Raji (cell line): ENCODE data around the gene PLOD1.

Source experiments
- POLR2A ChIP-seq: IDR thresholded peaks from 2 replicates; pipeline ENCODE4 v1.6.1; 2011; ENCODE audit warnings: low read depth, low read length, control low read depth; ENCODE audit not compliant: insufficient read depth

The PLOD1 gene

DNA sequence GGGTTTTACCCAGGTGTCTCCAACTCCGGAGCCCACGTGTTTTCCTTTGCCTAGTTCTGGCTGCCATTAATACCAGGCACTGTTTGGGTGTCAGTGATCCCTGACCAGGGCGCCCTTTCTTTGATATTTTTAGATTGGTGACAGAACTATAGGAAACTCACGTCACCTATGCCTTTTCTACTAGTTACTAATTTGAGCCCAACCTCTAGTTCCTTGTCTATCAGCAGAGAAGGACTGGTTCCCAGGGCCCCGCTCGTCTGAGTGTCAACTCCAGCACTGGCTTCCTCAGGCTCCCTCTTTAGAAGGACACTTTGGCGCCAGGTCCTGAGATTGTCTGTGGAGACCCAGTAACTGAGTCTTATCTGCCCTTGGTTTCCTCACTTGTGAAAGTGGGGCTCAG is 55.2 kb downstream of the PLOD1 start:
- no peak for TF ChIP-seq POLR2A

DNA sequence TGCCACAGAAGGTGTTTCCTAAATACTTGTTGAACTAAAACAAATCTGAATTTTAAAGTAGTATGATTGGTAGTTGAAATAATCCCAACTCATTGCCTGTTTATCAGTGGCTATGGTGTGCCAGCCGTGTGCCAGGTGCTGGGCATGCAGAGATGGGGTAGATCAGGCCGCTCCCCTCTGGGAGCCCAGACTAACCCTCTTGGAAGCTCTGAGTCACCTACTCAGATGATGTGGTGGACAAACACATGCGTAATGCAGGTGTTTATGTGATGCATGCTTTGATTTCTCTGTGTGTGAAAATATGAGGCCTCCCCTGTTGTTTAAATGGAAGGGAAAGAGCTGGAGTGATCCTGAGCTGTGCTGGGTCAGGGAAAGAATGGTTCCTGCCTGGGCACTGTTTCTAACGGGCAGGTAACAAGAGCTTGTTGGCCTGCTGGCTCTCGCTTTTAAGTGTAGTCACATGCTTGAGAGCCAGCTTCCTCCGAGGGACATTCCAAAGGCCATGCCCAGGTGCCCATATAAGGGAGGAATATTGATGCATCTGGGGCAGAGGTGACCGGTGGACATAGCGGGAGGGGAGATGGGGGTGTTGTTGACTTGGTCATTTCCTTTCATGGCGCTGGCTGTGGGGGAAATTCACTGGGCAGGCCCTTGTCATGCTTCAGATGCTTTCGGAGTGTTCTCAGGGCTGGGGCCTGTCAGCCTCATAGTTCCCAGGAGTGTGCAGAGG is 56.0 kb downstream of the PLOD1 start:
- no peak for TF ChIP-seq POLR2A

DNA sequence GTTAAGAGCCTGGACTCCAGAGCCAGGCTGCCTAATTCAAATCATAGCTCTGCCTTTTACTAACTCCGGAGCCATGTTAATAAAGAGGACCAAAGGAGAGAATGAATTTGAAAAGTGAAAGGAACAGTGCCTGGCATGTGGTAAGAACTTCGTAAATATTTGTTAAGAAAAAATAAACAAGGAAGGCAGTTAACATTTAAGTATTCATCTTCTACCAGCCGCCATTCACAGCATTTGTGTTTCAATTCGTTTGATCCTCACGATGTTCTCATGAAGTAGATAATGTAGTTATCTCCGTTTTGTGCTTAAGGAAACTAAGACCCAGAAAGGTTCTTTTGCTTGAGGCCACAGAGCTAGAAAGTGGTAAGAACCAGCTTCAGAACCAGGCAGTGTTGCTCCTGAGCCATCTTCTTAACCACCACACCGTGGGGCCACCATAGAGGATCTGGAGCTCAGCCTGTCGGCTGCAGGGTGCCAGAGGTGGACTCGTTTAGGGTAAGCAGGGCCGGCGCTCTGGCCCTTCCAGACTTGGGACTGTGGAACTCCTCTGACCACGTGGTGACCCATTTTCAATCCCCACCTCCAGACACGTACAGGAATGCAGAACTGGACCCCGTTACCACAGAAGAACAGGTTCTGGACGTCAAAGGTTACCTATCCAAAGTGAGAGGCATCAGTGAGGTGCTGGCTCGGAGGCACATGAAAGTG is 57.6 kb downstream of the PLOD1 start:
- TF ChIP-seq POLR2A: no peak

DNA sequence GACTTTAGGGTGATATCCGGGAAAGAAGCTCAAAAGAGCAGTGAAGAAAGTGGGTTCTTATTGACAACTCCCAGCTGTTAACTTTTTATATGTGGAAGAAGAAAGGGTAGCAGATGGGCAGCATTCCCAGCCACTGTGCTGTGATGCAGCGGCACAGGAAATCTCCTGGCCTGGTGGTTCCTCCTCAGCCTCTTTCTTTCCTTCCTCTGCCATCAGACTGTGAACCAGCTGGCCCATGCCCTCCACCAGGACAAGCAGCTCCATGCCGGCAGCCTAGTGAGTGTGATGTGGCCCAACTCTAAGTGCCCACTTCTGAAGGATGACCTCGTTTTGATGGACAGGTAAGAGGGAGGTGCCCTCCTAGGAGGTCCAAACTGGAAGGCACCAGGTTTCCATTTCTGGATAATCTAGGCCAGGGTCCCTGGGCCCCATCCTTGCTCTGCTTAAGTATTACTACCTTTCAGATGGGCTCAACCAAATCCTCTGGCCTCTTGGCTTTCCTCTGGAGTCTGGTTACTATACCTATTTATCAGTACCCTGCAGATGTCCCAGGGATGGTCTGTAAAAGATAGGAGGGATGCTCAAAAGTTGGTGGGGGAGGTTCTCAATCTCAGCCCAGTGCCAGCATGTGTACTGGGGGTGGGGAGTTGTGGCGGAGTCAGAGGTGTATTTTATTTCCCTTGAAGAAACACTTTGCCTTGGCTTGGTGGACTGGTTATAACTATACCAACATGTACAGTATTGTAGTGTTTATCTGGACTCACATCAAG is 62.7 kb downstream of the PLOD1 start:
- no peak for TF ChIP-seq POLR2A

DNA sequence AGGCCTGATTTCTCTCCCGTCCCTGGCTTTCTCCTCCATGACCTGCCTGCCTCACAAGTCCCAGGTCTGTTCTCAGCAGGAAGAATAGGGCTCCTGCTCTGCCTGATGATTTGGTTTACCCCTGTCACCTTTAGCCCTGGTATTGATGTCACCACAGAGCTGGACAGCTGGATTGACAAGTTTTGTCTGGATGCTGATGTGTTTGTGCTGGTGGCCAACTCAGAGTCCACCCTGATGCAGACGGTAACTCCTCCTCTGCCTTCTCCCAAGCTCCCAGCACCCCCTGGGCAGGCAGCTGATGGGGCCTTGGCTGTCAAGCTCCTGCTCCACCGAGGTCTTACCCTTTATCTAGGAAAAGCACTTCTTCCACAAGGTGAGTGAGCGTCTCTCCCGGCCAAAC is 64.1 kb downstream of the PLOD1 start:
- TF ChIP-seq POLR2A: no peak

DNA sequence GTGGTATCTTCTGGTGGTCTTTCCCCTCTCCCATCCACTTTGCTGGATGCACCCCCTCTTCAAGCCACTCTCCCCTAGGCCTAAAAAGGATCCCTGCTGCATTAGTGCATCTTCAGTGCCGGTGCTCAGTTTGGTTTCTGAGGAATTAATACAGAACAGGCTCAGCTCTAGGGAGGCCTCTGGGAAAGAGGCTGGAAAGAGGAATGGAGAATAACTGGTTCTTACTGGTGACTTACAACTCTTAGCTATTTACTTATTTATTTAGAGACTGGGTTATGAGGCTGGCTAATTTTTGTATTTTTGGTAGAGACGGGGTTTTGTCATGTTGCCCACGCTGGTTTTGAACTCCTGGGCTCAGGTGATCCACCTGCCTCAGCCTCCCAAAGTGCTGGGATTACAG is 64.7 kb downstream of the PLOD1 start:
- no peak for TF ChIP-seq POLR2A

DNA sequence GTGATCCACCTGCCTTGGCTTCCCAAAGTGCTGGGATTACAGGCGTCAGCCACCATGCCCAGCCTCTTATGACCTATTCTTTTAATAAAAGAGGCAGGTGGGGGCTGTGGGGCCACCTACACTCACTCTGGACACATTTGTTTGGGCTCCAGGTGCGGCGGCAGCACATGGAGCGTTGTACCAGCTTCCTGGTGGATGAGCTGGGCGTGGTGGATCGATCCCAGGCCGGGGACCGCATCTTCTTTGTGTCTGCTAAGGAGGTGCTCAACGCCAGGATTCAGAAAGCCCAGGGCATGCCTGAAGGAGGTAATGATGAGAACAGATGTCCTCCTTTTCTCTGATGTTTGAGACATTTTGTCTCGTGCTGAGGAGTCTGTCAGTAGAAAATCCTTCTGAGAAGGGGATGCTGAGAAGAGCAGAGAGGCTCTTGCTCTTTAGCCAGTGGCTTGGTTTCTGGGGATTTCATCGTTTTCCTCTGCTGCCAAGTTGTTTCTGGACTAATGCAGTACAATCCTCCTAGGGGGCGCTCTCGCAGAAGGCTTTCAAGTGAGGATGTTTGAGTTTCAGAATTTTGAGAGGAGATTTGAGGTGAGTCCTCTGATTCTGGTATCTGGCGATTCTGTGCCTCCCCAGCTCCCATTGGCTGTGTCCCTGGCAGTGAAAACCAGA is 66.9 kb downstream of the PLOD1 start:
- TF ChIP-seq POLR2A: no peak

DNA sequence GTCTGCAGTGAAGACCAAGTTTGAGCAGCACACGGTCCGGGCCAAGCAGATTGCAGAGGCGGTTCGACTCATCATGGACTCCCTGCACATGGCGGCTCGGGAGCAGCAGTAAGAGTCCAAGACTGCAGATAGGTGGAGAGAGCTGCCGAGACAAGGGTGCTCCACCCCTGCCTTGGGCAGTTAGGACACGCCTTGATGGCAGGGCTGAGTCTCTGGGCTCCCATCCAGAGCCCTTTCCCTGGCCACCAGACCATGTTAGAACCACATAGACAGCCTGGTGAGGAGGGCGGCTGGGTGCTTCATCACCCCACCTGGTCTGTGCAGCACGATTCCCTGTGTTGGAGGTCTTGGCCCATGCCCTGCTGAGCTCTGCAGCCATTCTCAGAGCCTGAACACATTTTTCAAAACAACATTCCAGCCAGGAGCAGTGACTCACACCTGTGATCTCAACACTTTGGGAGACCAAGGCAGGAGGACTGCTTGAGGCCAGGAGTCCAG is 67.5 kb downstream of the PLOD1 start:
- TF ChIP-seq POLR2A: no peak

DNA sequence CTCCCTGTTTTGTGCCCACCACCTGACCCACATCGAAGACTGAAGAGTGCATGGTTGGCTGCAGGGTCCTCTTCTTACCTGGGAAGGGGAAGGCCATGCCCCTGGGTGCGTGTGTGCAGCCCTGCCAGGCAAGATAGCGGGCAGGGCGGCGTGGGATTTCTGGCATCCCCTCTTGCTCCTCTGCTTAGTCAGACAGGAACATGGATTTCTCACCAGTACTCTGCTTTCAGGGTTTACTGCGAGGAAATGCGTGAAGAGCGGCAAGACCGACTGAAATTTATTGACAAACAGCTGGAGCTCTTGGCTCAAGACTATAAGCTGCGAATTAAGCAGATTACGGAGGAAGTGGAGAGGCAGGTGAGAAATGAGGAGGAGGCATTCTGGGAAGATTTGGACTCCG is 69.2 kb downstream of the PLOD1 start:
- TF ChIP-seq POLR2A: no peak

DNA sequence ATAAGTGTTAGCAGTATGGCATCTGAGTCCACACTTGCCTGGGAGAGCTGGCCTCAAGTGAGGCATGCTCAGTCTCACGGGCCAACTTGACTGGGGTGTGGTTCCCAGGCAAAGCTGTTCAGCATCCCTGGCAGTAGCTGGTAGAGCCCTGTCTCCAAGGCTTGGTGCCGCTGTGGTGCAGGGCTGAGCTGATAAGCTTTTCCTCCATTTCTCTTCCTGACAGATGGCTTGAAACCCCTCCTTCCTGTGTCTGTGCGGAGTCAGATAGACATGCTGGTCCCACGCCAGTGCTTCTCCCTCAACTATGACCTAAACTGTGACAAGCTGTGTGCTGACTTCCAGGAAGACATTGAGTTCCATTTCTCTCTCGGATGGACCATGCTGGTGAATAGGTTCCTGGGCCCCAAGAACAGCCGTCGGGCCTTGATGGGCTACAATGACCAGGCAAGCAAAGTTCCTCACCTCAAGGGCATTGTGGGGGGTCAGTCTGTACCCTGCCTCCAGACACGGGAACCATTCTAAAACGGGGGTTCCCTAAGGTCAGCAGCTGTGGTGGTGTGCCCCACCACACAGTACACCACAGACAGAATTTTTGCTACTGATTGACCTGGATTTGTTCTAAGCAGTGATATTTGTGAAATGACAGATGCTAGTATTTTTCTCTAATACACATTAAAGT is 71.1 kb downstream of the PLOD1 start:
- TF ChIP-seq POLR2A: no peak

DNA sequence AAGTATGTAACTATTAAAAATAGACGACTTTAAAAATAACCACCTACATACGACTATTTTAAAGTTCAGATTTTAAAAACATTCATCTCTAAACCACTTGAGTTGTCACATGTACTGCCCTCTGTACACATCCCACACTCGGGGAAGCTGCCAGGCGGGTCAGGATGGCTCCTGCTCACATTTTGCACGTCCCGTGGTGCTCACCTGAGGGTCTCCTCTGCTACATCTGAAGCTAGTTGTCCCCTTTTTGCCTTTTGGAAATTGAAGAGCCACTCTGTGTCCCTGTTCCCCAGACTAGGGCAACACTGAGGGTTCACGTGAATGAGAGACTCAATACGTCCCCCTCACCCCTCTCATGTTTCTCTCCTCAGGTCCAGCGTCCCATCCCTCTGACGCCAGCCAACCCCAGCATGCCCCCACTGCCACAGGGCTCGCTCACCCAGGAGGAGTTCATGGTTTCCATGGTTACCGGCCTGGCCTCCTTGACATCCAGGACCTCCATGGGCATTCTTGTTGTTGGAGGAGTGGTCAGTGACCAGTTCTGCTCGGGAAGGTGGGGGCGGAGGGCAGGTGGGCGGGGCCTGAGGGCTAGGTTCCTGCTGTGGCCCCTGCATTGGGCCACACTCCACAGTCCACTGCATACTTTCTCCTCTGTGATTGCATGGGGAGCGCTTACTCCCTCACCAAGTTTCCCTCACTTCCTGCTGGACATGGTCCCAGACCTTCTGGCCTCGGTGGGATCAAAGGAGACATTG is 71.8 kb downstream of the PLOD1 start:
- TF ChIP-seq POLR2A: no peak

DNA sequence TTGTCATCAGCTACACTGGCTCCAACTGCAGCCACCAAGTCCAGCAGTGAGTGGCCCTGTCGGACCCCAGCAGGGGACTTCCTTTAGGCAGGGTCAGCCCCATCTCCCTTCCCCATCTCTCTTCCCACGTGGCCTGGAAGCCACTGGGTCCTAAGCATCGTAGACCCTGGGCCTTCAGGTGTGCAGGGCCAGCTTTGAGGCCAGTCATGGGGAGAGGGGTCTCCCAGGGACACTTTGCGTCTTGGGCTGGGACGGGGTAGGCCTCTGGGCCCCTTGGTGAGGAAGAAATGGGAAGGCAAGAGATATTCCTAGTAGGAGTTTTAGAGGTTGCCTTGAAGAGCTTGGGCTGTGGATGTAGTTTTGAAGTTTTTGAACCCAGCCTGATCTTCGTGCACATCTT is 72.7 kb downstream of the PLOD1 start:
- TF ChIP-seq POLR2A: no peak

DNA sequence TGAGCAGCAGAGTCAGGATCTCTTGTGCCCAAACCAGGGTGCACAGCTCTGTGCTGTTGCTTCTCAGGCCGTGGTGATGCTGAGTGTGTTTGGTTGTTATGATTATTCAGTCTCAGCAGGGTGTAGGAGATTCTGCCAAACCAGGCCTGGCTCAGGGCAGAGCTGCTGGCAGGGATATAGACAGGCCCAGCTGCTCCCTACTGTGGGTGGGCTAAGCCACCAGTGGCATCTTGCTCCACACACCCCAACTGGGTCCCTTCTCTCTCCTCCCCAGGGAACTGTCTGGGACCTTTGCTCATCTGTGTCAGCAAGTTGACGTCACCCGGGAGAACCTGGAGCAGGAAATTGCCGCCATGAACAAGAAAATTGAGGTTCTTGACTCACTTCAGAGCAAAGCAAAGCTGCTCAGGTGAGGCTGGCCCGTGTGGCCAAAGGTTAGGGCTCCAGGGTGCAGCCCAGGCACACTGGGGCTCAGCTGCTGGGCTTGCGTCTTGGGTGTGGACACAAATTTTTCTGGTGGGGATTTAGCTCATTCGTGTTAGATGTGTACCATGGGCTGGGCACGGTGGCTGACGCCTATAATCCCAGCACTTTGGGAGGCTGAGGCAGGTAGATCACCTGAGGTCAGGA is 74.9 kb downstream of the PLOD1 start:
- no peak for TF ChIP-seq POLR2A
